DMS 273 (cell line): Measurements from ENCODE around the gene TSPAN33.
A peak's percentile ranks its signal among the peaks of the same experiment; 100 is the strongest.
"Not testable (repeated sequence)": the region's sequence is repeated elsewhere in the genome, so short reads cannot be mapped to it uniquely, and the experiment has no call there.

Source experiments
- DNase-seq: peaks from one replicate; lab custom pipeline; 2025; ENCODE audit not compliant: unreplicated experiment; lab: John Stamatoyannopoulos, UW

Gene TSPAN33, protein sequence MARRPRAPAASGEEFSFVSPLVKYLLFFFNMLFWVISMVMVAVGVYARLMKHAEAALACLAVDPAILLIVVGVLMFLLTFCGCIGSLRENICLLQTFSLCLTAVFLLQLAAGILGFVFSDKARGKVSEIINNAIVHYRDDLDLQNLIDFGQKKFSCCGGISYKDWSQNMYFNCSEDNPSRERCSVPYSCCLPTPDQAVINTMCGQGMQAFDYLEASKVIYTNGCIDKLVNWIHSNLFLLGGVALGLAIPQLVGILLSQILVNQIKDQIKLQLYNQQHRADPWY

DNA sequence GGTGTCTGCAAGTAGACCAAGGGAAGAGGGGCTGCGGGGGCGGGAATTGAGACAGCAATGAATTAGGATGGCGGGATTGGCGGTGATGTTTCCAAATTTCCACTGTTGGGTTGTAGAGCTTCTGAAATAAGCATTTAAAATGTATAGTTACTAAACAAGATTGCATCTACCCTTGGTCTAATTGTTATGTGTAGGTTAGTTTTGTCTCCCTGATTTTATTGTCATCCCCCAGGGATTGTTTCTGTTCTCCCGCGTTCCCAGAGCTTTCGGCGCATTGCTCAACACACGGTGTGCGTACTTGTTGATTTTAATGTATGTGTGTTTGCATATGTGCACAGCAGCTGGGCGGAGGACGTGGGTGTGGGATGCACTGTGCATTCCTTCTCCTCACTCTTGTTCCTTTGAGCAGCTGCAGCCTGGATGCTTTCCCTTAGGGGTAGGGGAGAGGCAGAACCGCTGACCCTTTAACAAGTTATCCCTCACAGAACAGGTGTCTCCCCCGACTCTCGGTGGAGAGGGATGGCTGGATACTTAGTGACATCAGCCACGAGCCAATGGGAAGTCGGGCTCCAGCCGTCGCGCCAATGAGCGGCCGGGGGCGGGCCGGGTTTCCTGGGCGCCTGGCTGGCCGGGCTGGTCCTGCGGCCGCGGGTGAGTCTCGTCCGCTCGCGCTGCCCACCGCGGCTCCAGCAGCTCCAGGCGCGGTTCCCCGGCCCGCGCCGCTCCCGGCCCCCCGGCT, at the start of gene TSPAN33:
TSPAN33 (plus strand) TSS at position 613 of the 739 bp plus-strand sequence. CDS start 274 bp downstream, outside the sequence.
- DNase-seq: peak; percentile 95

DNA sequence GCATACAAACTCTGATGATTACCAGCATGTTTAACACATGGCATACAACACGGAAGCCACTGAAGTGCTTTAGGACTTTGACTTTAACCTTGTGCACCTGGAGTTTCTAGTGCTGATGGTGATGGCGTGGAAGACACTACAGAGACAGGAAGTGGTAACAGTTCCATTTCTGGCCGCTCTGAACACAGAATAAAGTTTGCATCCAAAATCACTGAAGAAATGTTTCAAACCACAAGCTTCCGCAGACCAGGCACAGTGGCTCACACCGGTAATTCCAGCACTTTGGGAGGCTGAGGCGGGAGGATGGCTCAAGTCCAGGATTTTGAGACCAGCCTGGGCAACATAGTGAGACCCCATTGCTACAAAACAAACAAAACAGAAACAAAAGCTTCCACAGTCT, 49.2 kb upstream of the TSPAN33 start:
- no peak for DNase-seq

DNA sequence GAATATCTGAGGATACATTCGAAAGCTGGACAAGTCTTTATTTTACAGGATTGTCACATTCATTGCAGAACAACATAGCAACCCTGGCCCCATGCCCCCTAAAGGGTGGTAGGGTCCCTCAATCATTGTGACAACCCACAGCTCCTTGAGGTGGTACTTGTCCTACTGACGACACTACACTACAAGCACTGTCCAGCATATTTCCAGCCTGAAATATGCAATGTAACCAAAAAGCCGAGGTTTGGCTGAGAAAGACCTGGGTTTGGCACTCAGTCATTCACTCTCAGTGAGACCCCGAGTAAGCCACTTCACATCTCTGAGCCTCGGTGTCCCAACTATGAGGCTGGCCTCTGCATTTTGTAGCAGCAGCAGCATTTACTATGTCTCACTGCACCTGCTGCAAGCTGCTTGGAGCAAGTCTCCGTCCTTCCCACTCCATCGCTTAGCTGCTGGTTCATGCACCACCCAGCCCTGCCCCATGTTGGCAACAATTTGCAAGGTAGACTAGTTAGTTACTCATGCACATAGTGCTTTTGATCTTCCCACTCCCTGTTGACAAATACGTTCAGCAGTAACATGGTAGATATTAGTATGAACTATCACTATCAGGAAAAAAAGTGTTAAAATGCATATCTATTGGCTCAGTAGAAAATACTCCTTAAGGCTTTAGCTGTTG, 46.0 kb upstream of the TSPAN33 start:
- no peak for DNase-seq

DNA sequence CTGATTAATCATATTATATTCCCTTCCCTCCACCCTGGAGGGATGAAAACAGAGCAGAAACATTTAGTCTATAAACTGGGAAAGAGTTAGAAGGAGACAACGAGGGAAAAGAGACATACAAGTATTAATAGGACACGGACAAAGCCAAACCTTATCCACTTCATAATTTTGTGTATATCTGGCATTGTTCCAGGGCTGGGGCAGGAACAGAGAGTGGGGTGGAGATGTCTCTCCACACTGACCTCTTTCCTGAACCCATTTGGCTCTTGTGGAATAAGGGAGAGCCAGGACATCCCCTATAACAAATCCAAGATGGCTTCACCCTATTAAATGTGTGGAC, 43.7 kb upstream of the TSPAN33 start:
- DNase-seq: no peak

DNA sequence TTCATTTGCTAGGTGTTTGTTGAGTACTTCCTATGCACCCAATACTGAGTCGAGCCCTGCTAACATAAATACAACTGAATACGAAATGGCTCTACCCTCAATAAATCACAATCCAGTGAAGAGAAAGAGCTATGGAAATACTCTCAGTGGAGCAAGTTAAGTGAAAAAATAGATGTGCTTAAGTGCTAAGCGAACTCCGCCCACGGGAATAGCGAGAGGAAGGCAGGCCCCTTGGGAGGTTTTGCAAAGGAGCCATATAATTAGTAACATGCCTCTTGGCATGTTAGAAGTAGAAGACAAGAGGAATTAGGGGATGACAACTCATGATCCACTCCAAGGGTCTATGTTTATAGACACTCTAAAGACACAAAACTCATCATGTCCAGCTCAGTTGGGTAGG, 42.8 kb upstream of the TSPAN33 start:
- no peak for DNase-seq

DNA sequence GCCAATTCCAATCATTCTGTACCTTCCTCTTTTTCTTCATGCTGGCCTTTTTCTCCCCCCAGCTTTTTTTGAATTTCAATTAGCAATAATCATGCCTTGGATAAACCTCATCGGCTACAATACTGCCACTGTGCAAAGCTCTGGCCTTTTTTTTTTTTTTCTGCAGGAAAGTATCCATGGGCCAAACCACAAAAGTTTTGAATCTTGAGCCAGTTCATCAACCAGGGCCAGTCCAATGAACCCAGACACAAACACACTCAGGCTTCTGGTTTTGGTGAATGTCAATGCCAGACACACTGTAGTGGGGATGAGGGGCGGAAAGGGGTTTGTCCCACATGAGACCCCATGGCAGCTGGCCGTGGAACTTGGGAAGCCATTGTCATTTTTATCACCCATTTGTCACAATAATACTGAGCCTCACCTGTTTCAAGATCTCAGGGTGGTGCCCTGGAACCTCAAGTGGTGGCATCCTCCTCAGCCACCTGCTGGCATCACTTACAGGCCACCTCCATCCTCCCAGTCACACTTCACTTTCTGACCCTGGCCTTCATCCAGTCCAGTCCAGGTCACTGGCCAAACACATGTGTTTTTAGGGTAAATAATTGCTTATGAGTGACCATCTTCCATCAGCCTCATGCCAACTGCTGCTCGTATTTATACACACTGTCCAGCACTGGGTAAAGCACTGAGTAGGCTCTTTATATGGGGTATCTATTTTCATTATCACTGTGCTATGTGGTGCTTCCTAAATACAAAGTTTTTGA, 40.8 kb upstream of the TSPAN33 start:
- DNase-seq: no peak

DNA sequence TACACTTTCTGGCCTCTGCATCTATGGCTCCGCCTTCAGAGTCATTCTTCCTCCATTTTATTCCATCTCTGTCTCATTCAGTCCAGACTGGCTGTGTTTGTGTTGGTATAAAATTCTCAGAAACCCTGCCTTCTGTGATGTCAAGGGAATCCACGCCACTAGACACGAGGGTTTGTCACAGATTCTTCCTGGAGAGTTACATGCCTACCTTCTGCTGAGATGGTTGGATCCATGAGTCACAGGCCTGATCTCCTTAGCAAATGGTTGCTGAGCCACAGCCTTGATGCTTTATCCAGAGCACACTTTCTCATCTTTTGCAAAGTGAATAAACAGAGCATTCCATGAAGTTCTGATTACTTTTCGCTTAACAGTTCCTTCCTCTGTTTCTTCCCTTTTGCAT, 35.9 kb upstream of the TSPAN33 start:
- DNase-seq: no peak

DNA sequence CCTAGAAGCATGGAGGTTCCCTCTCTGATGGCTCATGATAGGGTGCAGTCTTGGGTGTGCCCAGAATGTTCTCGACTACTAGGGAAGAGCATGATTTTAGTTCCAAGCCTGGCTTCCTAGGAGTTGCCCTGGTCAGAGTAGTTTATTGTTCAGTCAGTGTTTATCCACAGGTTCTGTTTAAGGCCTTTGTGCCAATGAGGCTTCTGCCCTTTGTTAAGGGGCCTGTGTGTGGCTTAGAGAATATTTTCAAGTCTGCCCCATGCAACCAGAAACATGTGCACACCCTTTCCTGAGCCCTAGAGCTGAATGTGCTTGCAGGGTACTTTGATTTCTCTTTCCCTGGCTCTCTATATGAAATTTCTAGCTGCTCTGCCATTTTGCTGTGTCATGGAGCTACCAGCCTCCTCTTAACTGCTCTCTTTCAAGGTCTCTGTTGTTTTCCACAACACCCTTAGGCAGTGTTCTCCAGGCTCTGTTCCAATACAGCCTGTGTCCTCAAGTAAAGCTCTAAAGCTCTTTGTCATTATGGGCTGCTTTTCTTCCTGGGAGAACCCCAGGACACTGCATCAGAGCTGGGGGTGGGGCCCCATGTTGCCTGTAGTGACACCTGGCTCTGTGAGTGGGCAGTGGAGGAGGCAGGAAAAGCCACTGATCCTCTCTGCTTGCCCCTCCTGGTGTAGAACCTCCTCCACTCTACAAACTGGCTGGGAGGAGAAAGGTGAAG, 34.1 kb upstream of the TSPAN33 start:
- DNase-seq: peak; percentile 30

DNA sequence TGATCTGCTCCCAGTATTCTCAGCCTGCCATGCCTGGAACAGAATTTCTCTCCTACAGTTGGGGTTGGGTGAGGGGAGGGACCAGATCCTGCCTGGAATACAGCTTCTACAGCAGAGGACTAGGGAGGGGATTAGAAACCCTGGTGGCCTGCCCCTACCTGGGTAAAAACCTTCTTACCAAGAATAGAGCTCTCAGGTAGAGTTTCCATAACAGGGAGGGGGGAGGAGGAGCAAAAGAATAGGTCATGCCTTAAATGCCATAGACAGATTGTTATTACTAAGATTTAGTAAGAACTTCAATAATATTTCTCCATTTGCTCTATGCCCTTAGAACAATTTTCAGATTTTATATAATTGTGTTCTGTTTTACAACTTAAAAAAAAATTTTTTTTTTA, 33.5 kb upstream of the TSPAN33 start:
- no peak for DNase-seq

DNA sequence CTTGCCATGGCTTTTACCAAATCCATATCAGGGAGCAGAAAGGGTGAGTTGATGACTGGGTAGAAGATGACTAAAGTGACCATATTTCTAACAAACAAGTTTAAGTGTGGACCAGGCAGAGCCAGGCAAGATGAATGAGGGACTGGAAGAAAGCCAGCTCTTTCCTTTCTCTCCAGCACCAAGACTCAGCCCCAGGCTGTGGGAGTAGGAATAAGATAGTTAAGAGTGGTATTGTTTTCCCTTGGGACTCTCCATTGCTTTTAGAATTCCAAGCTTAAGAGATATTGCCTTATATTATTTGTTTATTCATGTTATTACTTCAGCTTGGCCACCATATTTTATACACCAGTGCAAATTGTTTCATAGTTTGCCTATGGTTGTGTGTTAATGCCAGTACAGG, 28.8 kb upstream of the TSPAN33 start:
- DNase-seq: no peak

DNA sequence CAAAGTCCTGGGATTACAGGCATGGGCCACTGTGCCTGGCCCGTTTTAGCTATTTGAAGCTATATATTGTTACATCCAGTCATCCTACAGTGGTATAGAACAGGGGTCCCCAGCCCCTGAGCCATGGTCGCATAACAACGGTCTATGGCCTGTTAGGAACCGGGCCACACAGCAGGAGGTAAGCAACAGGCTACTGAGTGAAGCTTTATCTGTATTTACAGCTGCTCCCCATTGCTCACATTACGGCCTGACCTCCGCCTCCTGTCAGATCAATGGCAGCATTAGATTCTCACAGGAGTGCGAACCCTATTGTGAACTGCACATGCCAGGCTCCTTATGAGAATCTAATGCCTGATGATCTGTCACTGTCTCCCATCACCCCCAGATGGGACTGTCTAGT, 26.3 kb upstream of the TSPAN33 start:
- no peak for DNase-seq

DNA sequence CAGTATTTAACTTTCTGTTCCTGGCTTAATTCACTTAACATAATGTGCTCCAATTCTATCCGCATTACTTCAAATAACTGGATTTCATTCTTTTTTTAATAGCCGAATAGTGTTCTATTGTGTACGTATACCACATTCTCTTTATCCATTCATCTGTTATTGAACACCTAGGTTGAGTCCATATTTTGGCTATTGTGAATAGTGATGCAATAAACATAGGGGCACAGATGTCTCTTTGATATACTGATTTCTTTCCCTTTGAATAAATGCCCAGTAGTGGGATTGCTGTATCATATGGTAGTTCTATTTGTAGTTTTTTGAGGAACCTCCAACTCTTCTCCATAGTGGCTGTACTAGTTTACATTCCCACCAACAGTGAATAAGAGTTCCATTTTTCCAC, 25.5 kb upstream of the TSPAN33 start:
- DNase-seq: no peak

DNA sequence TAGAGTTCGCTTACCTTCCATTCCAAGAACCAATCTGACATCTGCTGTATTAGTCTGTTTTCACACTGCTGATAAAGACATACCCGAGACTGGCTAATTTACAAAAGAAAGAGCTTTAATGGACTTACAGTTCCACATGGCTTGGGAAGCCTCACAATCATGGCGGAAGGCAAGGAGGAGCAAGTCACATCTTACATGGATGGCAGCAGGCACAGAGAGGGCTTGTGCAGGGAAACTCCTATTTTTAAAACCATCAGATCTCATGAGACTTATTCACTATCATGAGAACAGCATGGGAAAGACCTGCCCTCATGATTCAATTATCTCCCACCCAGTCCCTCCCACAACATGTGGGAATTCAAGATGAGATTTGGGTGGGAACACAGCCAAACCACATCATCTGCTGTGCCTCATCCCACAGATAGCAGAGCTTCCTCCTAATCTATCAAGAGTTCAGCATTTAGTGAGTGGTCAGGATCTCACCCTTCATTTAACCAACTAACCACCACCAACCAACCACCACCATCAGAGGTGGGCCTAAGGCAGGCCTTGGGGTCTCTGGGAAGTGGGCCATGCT, 22.9 kb upstream of the TSPAN33 start:
- not testable (repeated sequence) for DNase-seq

DNA sequence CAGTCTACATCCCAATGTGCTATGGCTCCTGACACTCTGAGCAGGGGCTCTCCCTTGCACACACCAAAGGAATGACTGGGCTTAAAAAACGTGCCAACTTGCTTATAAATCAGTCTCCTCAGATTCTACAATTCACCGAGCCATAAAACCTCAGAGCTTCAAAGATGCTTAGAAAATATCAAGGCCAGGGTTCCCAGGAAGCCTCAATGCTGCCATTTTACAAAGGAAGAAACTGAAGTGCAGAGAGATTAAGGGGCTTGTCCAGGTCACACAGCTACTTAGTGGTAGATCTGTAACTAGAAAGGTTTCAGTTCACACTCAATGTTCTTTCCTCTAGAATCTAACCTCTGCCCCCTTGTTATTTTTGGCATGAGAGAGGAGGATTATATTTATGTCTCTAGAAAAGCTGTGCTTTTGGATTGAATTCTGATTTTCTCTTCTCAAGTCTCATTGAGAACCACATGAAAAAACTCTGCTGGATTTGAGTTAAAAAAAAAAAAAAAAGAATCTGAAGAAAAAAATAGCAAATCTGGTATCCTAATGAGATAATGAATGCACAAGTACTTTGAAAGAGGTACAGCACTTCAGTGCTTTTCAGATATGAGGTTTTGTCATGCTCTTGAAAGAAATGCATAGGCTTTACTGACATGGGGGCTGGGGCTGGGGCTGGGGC, 22.3 kb upstream of the TSPAN33 start:
- no peak for DNase-seq

DNA sequence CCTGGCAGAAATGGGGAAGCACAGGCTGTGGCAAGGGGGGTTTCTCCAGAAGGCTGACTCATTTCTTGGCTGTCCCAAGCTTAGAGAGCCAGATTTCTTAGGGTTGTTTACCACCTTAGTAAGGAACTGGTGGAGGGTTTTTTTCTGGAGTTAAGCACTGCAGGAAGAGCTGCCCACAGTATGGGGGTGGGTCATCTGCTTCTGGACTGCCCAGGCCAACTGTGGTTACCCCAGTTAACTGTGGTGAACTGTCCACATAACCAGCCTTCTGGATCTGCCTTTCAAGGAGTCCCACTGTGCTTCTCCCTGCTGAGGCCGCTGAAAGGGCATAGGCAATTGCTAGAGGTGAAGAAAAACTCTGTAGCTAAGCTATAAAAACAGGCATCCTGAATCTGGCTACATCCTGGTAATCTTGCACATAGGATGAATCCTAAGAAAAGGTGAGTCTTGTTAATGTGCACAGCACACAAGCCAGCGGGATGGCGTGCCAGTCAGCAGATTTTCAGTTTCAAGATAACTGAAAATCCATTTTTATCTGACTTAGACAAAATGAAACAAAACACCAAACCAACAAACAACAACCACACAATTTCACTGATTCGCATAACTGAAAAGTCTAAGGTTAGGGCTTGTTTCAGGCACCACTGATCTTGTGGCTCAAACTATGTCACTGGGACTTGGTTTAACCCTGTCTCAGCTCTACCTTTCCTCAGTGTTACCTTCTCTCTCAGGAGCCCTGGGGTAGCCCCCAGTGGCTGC, 21.6 kb upstream of the TSPAN33 start:
- no peak for DNase-seq

DNA sequence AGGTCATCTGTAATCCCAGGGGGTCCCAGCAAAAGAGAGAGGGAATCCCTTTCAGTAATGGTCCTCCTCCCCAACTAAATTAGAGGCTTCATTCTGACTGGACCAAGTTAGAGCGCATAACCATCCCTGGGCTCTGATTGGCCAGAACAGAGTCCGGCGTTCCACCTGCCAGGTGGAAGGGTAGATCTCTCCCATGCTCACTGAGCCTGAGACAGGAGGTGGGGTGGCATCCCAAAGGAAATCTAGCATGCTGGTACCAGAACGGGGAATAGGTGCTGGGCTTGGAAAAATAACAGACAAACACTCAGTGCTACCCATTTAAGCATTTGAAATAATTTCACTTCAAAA, 21.0 kb upstream of the TSPAN33 start:
- DNase-seq: no peak

DNA sequence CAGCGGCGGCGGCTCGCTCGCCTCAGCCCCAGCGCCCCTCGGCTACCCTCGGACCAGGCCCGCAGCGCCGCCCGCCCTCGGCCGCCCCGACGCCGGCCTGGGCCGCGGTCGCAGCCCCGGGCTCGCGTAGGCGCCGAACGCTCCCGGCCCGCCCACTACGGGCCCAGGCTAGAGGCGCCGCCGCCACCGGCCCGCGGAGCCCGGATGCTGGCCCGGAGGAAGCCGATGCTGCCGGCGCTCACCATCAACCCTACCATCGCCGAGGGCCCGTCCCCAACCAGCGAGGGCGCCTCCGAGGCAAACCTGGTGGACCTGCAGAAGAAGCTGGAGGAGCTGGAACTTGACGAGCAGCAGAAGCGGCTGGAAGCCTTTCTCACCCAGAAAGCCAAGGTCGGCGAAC, 18.2 kb upstream of the TSPAN33 start:
- DNase-seq: no peak

DNA sequence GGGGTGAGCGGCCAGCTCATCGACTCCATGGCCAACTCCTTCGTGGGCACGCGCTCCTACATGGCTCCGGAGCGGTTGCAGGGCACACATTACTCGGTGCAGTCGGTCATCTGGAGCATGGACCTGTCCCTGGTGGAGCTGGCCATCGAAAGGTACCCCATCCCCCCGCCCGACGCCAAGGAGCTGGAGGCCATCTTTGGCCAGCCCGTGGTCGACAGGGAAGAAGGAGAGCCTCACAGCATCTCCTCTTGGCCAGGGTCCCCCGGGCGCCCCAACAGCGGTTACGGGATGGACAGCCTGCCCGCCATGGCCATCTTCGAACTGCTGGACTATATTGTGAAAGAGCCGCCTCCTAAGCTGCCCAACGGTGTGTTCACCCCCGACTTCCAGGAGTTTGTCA, 17.4 kb upstream of the TSPAN33 start:
- no peak for DNase-seq

DNA sequence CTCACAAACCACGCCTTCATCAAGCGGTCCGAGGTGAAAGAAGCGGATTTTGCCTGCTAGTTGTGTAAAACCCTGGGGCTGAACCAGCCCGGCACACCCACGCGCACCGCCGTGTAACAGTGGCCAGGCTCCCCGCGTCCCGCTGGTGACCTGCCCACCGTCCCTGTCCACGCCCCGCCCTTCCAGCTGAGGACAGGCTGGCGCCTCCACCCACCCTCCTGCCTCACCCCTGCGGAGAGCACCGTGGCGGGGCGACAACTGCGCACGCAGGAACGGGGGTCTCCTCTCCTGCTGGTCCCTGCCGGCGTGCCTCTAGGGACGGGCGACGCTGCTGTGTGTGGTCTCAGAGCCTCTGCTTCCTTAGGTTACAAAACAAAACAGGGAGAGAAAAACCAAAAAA, 16.9 kb upstream of the TSPAN33 start:
- no peak for DNase-seq
